HCT116 (cell line): ENCODE results near the gene HASPIN. TPM values are rescaled to one million over a fixed set of nuclear protein-coding genes. Genes with fewer than 3 reads are reported as not detected.

Source experiments
- ATAC-seq: fragments of 200-7000 bp; cut with Tn5 transposase; 2 replicates; pipeline ENCODE4 v1.9.1; 2020; ENCODE audit warnings: mild to moderate bottlenecking, moderate library complexity
- BruUV-seq: library from RNA; stranded (reverse); fragments of 400-500 nt; replicated peaks from 2 replicates; lab custom pipeline; 2021; lab: Mats Ljungman, UMichigan
- CTCF ChIA-PET: fragments of 300-600 bp; sonication (Branson Sonifier 250); formaldehyde crosslinking; loops from one replicate; lab custom pipeline; 2021; ENCODE audit warnings: antibody characterized with exemption; lab: Charles Lee
- POLR2A ChIA-PET: fragments of 300-600, 350-600 bp; sonication (Branson Sonifier 250); formaldehyde crosslinking; loops from one replicate; lab custom pipeline; 2021; ENCODE audit warnings: antibody characterized with exemption; lab: Charles Lee
- RAD21 ChIA-PET, 2 experiments: fragments of 300-600 bp; sonication (Branson Sonifier 250); formaldehyde crosslinking; loops; one replicate each; lab custom pipeline; 2023; ENCODE audit warnings: low total read pairs in 2 of 2; ENCODE audit not compliant: uncharacterized antibody in 2 of 2, unreplicated experiment in 2 of 2, low non-redundant PET in 1 of 2; lab: Charles Lee
- DNase-seq: peaks from one replicate; pipeline ENCODE4 v3.0.0-alpha.2; 2010; ENCODE audit warnings: low read depth, low spot score
- H2AFZ ChIP-seq: fragments of 200-600 bp; shearing (Covaris generic), sonication (generic); 2 replicates; pipeline ENCODE4 v1.6.1; 2017; ENCODE audit warnings: low read depth, mixed run types, mixed read lengths, antibody characterized with exemption, low read length; ENCODE audit not compliant: poor library complexity, severe bottlenecking
- H3K27ac ChIP-seq: 2 replicates; pipeline ENCODE4 v1.5.1; 2012; ENCODE audit warnings: low read depth, low read length
- H3K27me3 ChIP-seq: fragments of 200-600 bp; sonication (generic); 2 replicates; pipeline ENCODE4 v1.6.1; 2016; ENCODE audit warnings: mixed run types, low read length, mixed read lengths; ENCODE audit not compliant: insufficient read depth
- H3K36me3 ChIP-seq, 2 experiments: fragments of 200-500 bp in 1 of 2; fragments of 200-600 bp in 1 of 2; sonication (Bioruptor generic) in 1 of 2; sonication (generic) in 1 of 2; 2 replicates each; pipeline versions ENCODE4 v1.5.1 to v1.6.1; 2014 to 2016; ENCODE audit warnings: low read length in 2 of 2, inconsistent platforms in 1 of 2, mixed read lengths in 1 of 2, mixed run types in 1 of 2; ENCODE audit not compliant: insufficient read depth in 2 of 2, control insufficient read depth in 1 of 2
- H3K4me1 ChIP-seq, 2 experiments: fragments of 200-600 bp in 1 of 2; sonication (generic) in 1 of 2; 2 replicates each; pipeline versions ENCODE4 v1.5.1 to v1.6.1; 2012 to 2017; ENCODE audit warnings: low read length in 2 of 2, inconsistent platforms in 1 of 2, mild to moderate bottlenecking in 1 of 2, mixed read lengths in 1 of 2, mixed run types in 1 of 2, moderate library complexity in 1 of 2; ENCODE audit not compliant: insufficient read depth in 2 of 2, control insufficient read depth in 1 of 2
- H3K4me2 ChIP-seq: fragments of 200-600 bp; sonication (generic); 2 replicates; pipeline ENCODE4 v1.6.1; 2017; ENCODE audit warnings: mixed run types, low read length, mixed read lengths
- H3K4me3 ChIP-seq, 2 experiments: fragments of 200-600 bp in 1 of 2; sonication (generic) in 1 of 2; replicated peaks in 1 of 2; 2 replicates each; pipeline ENCODE4 v1.5.1; 2011 to 2016; ENCODE audit warnings: low read length in 2 of 2, control low read depth in 1 of 2, low read depth in 1 of 2, mild to moderate bottlenecking in 1 of 2, mixed read lengths in 1 of 2, mixed run types in 1 of 2
- H3K79me2 ChIP-seq: fragments of 200-600 bp; sonication (generic); 2 replicates; pipeline ENCODE4 v1.6.1; 2017; ENCODE audit warnings: mild to moderate bottlenecking, mixed run types, low read length, moderate library complexity, mixed read lengths; ENCODE audit not compliant: insufficient read depth
- H3K9ac ChIP-seq: fragments of 200-600 bp; sonication (generic); 2 replicates; pipeline ENCODE4 v1.6.1; 2016; ENCODE audit warnings: low read length, mixed read lengths
- H3K9me2 ChIP-seq: fragments of 200-600 bp; sonication (generic), shearing (Covaris generic); 2 replicates; pipeline ENCODE4 v1.6.1; 2017; ENCODE audit warnings: mixed run types, mild to moderate bottlenecking, moderate library complexity; ENCODE audit not compliant: insufficient read depth
- H3K9me3 ChIP-seq, 2 experiments: fragments of 200-500 bp in 1 of 2; fragments of 200-600 bp in 1 of 2; sonication (Bioruptor generic) in 1 of 2; sonication (generic) in 1 of 2; 2 replicates each; pipeline ENCODE4 v1.6.1; 2014 to 2017; ENCODE audit warnings: low read length in 2 of 2, mixed read lengths in 2 of 2, inconsistent platforms in 1 of 2, low read depth in 1 of 2, mild to moderate bottlenecking in 1 of 2, mixed run types in 1 of 2, moderate library complexity in 1 of 2; ENCODE audit not compliant: control insufficient read depth in 1 of 2, insufficient read depth in 1 of 2
- H4K20me1 ChIP-seq: fragments of 200-600 bp; sonication (generic), shearing (Covaris generic); 2 replicates; pipeline ENCODE4 v1.6.1; 2017; ENCODE audit warnings: mixed run types, mild to moderate bottlenecking, moderate library complexity; ENCODE audit not compliant: insufficient read depth
- ATF3 ChIP-seq: IDR thresholded peaks from 2 replicates; pipeline ENCODE4 v1.6.1; 2012
- FOSL1 ChIP-seq: IDR thresholded peaks from 2 replicates; pipeline ENCODE4 v1.6.1; 2012; ENCODE audit warnings: low read depth
- JUND ChIP-seq: IDR thresholded peaks from 2 replicates; pipeline ENCODE4 v1.6.1; 2012
- MAX ChIP-seq: IDR thresholded peaks from 2 replicates; pipeline ENCODE4 v1.6.1; 2012
- POLR2A ChIP-seq: IDR thresholded peaks from 2 replicates; pipeline ENCODE4 v1.7.0; 2011; ENCODE audit warnings: borderline replicate concordance; ENCODE audit not compliant: insufficient read depth, insufficient read length; ENCODE audit errors: extremely low read depth
- POLR2AphosphoS5 ChIP-seq: IDR thresholded peaks from 2 replicates; pipeline ENCODE4 v1.6.1; 2011; ENCODE audit warnings: mild to moderate bottlenecking, low read depth, low read length, moderate library complexity
- SP1 ChIP-seq: IDR thresholded peaks from 2 replicates; pipeline ENCODE4 v1.6.1; 2012; ENCODE audit warnings: low read depth
- TCF7L2 ChIP-seq: IDR thresholded peaks from 2 replicates; pipeline ENCODE4 v1.7.0; 2011; ENCODE audit warnings: borderline replicate concordance, inconsistent platforms; ENCODE audit not compliant: insufficient read depth, insufficient read length; ENCODE audit errors: extremely low read depth
- YY1 ChIP-seq: IDR thresholded peaks from 2 replicates; pipeline ENCODE4 v1.6.1; 2011; ENCODE audit warnings: low read length, low read depth, moderate library complexity, mild to moderate bottlenecking; ENCODE audit not compliant: insufficient replicate concordance; ENCODE audit errors: extremely low read depth
- ZBTB33 ChIP-seq: IDR thresholded peaks from 2 replicates; pipeline ENCODE4 v1.6.1; 2011; ENCODE audit warnings: mild to moderate bottlenecking, low read length, moderate library complexity; ENCODE audit not compliant: insufficient replicate concordance; ENCODE audit errors: extremely low read depth
- intact Hi-C: fragments of 100-400 bp; cut with micrococcal nuclease; formaldehyde crosslinking; loops from 2 replicates; pipeline ENCODE4 v1.10.0; 2022
- total RNA-seq: library from RNA; stranded (reverse); gene quantifications from one replicate; pipeline ENCODE4 v1.2.1, GENCODE V29; 2021; ENCODE audit not compliant: unreplicated experiment

The HASPIN gene
- total RNA-seq, 1 experiment from 2014 or later: 19.6 TPM

GRCh38 chr17:3754458-3755334, 31.0 kb downstream of the HASPIN start:
- ChIA-PET POLR2A (interaction anchor here (0.6 to 0.7 kb wide), 3 partner anchors 18 to 1680 kb away, joined by 3 read pairs; no protein-coding TSS in a partner anchor), RAD21 (interaction anchor here in 1 of 2 experiments (1.0 kb wide), 1 partner anchor 117 kb away, joined by 3 read pairs; no protein-coding TSS in a partner anchor), CTCF (interaction anchor here (0.7 to 2.7 kb wide), 3 partner anchors 16 to 653 kb away, joined by 4 to 20 read pairs (median 6); no protein-coding TSS in a partner anchor)
- H3K27ac ChIP-seq: peak overlapping the region; percentile 64
- H4K20me1 ChIP-seq: no peaks in the 10 kb centered on the region
- peak overlapping the region; percentile 65 to 81 for H3K4me3 ChIP-seq
- peak overlapping the region; percentile 76 for H3K9ac ChIP-seq
- ATAC-seq (peak; percentile 87), DNase-seq (peak; percentile 95)
- no peaks in the 10 kb centered on the region for H3K9me2 ChIP-seq
- peak overlapping the region; percentile 96 for H3K4me2 ChIP-seq
- peak; percentile 95 for TF ChIP-seq POLR2AphosphoS5
- no peak for TF ChIP-seq YY1
- TF ChIP-seq ZBTB33: no peak
- peak; percentile 56 for TF ChIP-seq POLR2A
- no peak; the same call in none of the 2 replicates for TF ChIP-seq MAX
- TF ChIP-seq ATF3: no peak
- TF ChIP-seq TCF7L2: peak; percentile 60
- no peak for TF ChIP-seq FOSL1
- peak; percentile 66 for TF ChIP-seq SP1
- TF ChIP-seq JUND: no peak
- no peaks in the 10 kb centered on the region for H3K79me2 ChIP-seq
- peaks cover 4 to 16% of the 10 kb centered on the region in 2 experiments; a peak in 3 of 4 replicates for H3K4me1 ChIP-seq
- H3K36me3 ChIP-seq: no peaks in the 10 kb centered on the region
- no peaks in the 10 kb centered on the region for H3K27me3 ChIP-seq
- no peak overlapping the region for H2AFZ ChIP-seq
- BruUV-seq: no TSS peak
- no peaks in the 10 kb centered on the region for H3K9me3 ChIP-seq
- intact Hi-C loops: no loop called here
